OCI-LY3 (cell line): ENCODE results near the gene FITM1.

ENCODE experiments used
- EZH2phosphoT487 ChIP-seq: fragments of 200-600 bp; shearing (Covaris generic); IDR thresholded peaks from 2 replicates; pipeline ENCODE4 v1.6.1; 2018; ENCODE audit warnings: antibody characterized with exemption, mixed run types, low read depth
- TF ChIP-seq, protein P1 (sequence below): fragments of 200-600, 300-600 bp; sonication (generic); IDR thresholded peaks from 2 replicates; pipeline ENCODE4 v1.5.1; 2014; ENCODE audit warnings: antibody characterized with exemption, low read length, low read depth

DNA sequence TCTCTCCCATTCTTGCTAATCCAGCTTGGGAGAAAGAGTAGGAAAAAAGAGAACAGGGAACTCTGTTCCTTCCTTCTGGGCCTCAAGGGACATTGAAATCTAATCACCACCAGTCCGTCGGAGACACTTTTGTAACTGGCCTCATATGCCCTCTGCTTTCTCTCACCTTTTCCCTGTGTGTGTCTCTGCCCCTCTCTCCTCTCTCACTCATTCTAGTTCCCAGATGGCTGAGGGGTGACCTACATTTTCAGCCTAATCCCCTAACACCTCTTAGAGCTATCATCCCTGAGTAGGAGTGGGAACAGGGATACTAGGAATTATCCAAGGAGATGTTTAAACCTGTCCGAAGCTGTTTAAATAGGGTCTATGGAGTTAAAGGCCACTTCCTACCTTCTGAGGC lies 45.2 kb upstream of the FITM1 start:
- TF ChIP-seq, protein P1, sequence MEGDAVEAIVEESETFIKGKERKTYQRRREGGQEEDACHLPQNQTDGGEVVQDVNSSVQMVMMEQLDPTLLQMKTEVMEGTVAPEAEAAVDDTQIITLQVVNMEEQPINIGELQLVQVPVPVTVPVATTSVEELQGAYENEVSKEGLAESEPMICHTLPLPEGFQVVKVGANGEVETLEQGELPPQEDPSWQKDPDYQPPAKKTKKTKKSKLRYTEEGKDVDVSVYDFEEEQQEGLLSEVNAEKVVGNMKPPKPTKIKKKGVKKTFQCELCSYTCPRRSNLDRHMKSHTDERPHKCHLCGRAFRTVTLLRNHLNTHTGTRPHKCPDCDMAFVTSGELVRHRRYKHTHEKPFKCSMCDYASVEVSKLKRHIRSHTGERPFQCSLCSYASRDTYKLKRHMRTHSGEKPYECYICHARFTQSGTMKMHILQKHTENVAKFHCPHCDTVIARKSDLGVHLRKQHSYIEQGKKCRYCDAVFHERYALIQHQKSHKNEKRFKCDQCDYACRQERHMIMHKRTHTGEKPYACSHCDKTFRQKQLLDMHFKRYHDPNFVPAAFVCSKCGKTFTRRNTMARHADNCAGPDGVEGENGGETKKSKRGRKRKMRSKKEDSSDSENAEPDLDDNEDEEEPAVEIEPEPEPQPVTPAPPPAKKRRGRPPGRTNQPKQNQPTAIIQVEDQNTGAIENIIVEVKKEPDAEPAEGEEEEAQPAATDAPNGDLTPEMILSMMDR: no peak
- no peak for TF ChIP-seq EZH2phosphoT487
